MM.1S (cell line): ENCODE measurements around the gene SHLD3.

Source experiments
- DNase-seq: peaks from one replicate; pipeline ENCODE4 v3.0.0-alpha.2; 2015
- H2AFZ ChIP-seq: fragments of 300-600 bp; sonication (generic); 2 replicates; pipeline ENCODE4 v1.6.0; 2016; ENCODE audit warnings: antibody characterized with exemption, low read length
- H3F3A ChIP-seq: fragments of 300-600 bp; sonication (generic); 2 replicates; pipeline ENCODE4 v1.6.1; 2016; ENCODE audit warnings: mild to moderate bottlenecking, antibody characterized with exemption, low read length, moderate library complexity, mixed read lengths; ENCODE audit not compliant: insufficient read depth
- H3K27ac ChIP-seq: fragments of 300-600 bp; sonication (generic); 2 replicates; pipeline ENCODE4 v1.5.1; 2016; ENCODE audit warnings: mild to moderate bottlenecking, low read length
- H3K27me3 ChIP-seq: fragments of 300-600 bp; sonication (generic); replicated peaks from 2 replicates; pipeline ENCODE4 v1.6.0; 2016; ENCODE audit warnings: low read length; ENCODE audit not compliant: insufficient read depth
- H3K36me3 ChIP-seq: fragments of 300-600 bp; sonication (generic); replicated peaks from 2 replicates; pipeline ENCODE4 v1.6.1; 2016; ENCODE audit warnings: mild to moderate bottlenecking, low read length, mixed read lengths; ENCODE audit not compliant: insufficient read depth
- H3K4me1 ChIP-seq: fragments of 300-600 bp; sonication (generic); 2 replicates; pipeline ENCODE4 v1.6.1; 2016; ENCODE audit warnings: low read length, mixed read lengths
- H3K4me2 ChIP-seq: fragments of 300-600 bp; sonication (generic); 2 replicates; pipeline ENCODE4 v1.6.0; 2016; ENCODE audit warnings: low read depth, low read length
- H3K4me3 ChIP-seq: fragments of 300-600 bp; sonication (generic); 2 replicates; pipeline ENCODE4 v1.5.1; 2016; ENCODE audit warnings: low read length, mixed read lengths
- H3K79me2 ChIP-seq: fragments of 300-600 bp; sonication (generic); 2 replicates; pipeline ENCODE4 v1.6.1; 2016; ENCODE audit warnings: mixed run types, low read length, mixed read lengths
- H3K9ac ChIP-seq: fragments of 300-600 bp; sonication (generic); 2 replicates; pipeline ENCODE4 v1.6.1; 2016; ENCODE audit warnings: low read length, mixed read lengths
- H3K9me2 ChIP-seq: fragments of 300-600 bp; sonication (generic); replicated peaks from 2 replicates; pipeline ENCODE4 v1.6.1; 2016; ENCODE audit warnings: mild to moderate bottlenecking, low read length, mixed read lengths; ENCODE audit not compliant: insufficient read depth
- H3K9me3 ChIP-seq: fragments of 300-600 bp; sonication (generic); replicated peaks from 2 replicates; pipeline ENCODE4 v1.6.1; 2016; ENCODE audit warnings: mild to moderate bottlenecking, low read length, mixed read lengths; ENCODE audit not compliant: insufficient read depth
- H4K20me1 ChIP-seq: fragments of 300-600 bp; sonication (generic); 2 replicates; pipeline ENCODE4 v1.6.1; 2016; ENCODE audit warnings: mild to moderate bottlenecking, low read length, moderate library complexity, mixed read lengths; ENCODE audit not compliant: insufficient read depth
- EZH2 ChIP-seq: fragments of 300-600 bp; sonication (generic); optimal IDR thresholded peaks from 2 replicates; pipeline ENCODE3; 2017; ENCODE audit warnings: low read depth, mild to moderate bottlenecking, antibody characterized with exemption, low read length, mixed read lengths
- EZH2phosphoT487 ChIP-seq: fragments of 300-600 bp; sonication (generic); IDR thresholded peaks from 2 replicates; pipeline ENCODE4 v1.6.1; 2018; ENCODE audit warnings: antibody characterized with exemption, low read length
- TF ChIP-seq, protein P1 (sequence below): fragments of 300-600 bp; sonication (generic); IDR thresholded peaks from 2 replicates; pipeline ENCODE4 v1.5.1; 2016; ENCODE audit warnings: antibody characterized with exemption, low read length, mixed read lengths

SHLD3 gene

DNA sequence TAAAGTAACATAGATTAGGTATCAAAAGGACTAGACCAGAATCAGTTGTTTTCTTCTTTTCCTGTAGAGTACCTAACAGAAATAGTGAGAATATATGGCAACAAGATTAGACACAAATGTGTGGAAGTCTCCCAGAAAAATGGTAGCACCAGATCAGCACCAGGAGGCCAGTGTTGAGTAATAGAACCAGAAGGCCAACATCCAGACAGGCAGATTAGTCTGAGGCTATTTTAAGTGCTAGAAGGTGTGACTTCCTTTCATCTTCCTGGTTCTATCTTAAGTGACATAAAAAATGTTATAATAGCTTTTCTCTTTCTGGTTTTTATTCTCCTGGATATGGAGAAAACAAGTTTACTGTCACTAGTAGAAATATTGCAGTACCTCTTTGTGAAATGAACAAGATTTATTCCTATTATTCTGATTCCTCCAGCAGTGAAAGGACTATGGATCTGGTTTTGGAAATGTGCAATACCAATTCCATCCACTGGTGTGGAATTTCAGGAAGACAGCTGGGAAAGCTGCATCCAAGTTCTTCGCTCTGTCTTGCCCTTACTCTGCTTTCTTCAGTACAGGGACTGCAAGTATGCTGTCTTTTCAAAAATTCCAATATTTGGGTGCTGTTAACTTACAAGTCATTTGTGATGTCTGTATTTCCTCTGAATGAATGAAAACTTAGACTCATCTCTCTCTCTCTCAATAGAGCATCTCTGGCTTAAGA is 39.1 kb downstream of the SHLD3 start:
- Histone ChIP-seq H3K27ac (no peak overlapping the region), H4K20me1 (no peaks in the 10 kb centered on the region), H3K9me3 (no peaks in the 10 kb centered on the region), H3K27me3 (no peaks in the 10 kb centered on the region), H3K36me3 (no peaks in the 10 kb centered on the region), H3K4me3 (no peak overlapping the region), H3K4me1 (no peaks in the 10 kb centered on the region), H3F3A (no peaks in the 10 kb centered on the region), H3K79me2 (no peaks in the 10 kb centered on the region), H3K4me2 (no peak overlapping the region), H2AFZ (no peak overlapping the region), H3K9me2 (no peaks in the 10 kb centered on the region), H3K9ac (no peak overlapping the region)
- DNase-seq, result no peak
- TF ChIP-seq EZH2, result no peak
- no peak for TF ChIP-seq EZH2phosphoT487
- TF ChIP-seq, protein P1, sequence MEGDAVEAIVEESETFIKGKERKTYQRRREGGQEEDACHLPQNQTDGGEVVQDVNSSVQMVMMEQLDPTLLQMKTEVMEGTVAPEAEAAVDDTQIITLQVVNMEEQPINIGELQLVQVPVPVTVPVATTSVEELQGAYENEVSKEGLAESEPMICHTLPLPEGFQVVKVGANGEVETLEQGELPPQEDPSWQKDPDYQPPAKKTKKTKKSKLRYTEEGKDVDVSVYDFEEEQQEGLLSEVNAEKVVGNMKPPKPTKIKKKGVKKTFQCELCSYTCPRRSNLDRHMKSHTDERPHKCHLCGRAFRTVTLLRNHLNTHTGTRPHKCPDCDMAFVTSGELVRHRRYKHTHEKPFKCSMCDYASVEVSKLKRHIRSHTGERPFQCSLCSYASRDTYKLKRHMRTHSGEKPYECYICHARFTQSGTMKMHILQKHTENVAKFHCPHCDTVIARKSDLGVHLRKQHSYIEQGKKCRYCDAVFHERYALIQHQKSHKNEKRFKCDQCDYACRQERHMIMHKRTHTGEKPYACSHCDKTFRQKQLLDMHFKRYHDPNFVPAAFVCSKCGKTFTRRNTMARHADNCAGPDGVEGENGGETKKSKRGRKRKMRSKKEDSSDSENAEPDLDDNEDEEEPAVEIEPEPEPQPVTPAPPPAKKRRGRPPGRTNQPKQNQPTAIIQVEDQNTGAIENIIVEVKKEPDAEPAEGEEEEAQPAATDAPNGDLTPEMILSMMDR, result peak; percentile 14; the same call in 1 of the 2 replicates

GRCh38 chr5:65668696-65669095 is 43.9 kb downstream of the SHLD3 start:
- Histone ChIP-seq H3K27me3 (no peaks in the 10 kb centered on the region), H2AFZ (no peak overlapping the region), H3K36me3 (no peaks in the 10 kb centered on the region), H4K20me1 (no peaks in the 10 kb centered on the region), H3K9me3 (no peaks in the 10 kb centered on the region), H3K4me2 (no peak overlapping the region), H3F3A (no peaks in the 10 kb centered on the region), H3K79me2 (no peaks in the 10 kb centered on the region), H3K9me2 (no peaks in the 10 kb centered on the region), H3K27ac (no peak overlapping the region), H3K4me1 (no peaks in the 10 kb centered on the region), H3K9ac (no peak overlapping the region), H3K4me3 (no peak overlapping the region)
- TF ChIP-seq EZH2, result no peak
- TF ChIP-seq, protein P1, result no peak
- TF ChIP-seq EZH2phosphoT487, result no peak
- DNase-seq, result no peak

DNA sequence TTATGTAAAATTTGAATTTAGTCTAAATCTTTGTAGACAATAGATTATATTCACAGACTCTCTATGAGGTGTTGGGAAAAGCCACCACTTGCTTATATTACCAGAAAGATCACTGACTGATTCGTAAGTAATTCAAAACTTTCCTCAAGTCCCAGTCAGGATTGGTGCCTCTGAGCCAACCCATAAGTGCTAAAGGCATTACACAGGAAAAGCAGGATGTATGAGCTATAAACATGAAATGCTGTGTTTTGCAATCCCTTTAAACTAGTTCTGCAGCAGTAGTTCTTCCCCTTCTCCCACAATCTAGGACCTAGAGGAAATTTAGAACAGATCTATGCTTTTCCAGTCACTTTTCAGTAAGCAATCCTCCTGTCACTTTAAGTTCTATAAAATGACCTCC is 48.0 kb downstream of the SHLD3 start:
- Histone ChIP-seq H3K9me3 (no peaks in the 10 kb centered on the region), H3K4me3 (no peak overlapping the region), H3K4me1 (no peaks in the 10 kb centered on the region), H3K9ac (no peak overlapping the region), H3K79me2 (no peaks in the 10 kb centered on the region), H2AFZ (no peak overlapping the region), H3K27me3 (no peaks in the 10 kb centered on the region), H3K4me2 (no peak overlapping the region), H3F3A (no peaks in the 10 kb centered on the region), H3K36me3 (no peaks in the 10 kb centered on the region), H3K27ac (no peak overlapping the region), H4K20me1 (no peaks in the 10 kb centered on the region), H3K9me2 (no peaks in the 10 kb centered on the region)
- DNase-seq, result no peak
- TF ChIP-seq EZH2phosphoT487 (no peak), EZH2 (no peak)
- TF ChIP-seq, protein P1, result no peak
